HL-60/S4 (cell line): Measurements from ENCODE around the gene C1orf232.

ENCODE experiments used
- in situ Hi-C: fragments of 300-500 bp; cut with MboI; formaldehyde crosslinking; loops from 2 replicates; pipeline ENCODE4 v1.14.3; 2022; ENCODE audit warnings: low sequenced_read_pairs

The C1orf232 gene

GRCh38 chr1:26180010-26180506, 11.3 kb upstream of the C1orf232 start:
- in situ Hi-C loops, result no loop called here

- in situ Hi-C loops, result no loop called here
Observed at GRCh38 chr1:26177182-26177684, 8.5 kb upstream of the C1orf232 start, which contains the start of gene CNKSR1. Gene CNKSR1 (plus strand): TSS chr1:26177491. CDS start chr1:26177548, 57 bp downstream.

- in situ Hi-C loops, result no loop called here
Observed at GRCh38 chr1:26175346-26175745, 6.6 kb upstream of the C1orf232 start.

GRCh38 chr1:26171084-26172072, 2.6 kb upstream of the C1orf232 start, which contains the start of gene ZNF593OS:
Gene ZNF593OS (minus strand): TSS chr1:26171832. CDS start chr1:26171661, 171 bp downstream.
- in situ Hi-C loops, result no loop called here

GRCh38 chr1:26170472-26170821, 1.7 kb upstream of the C1orf232 start:
- in situ Hi-C loops, result no loop called here

- in situ Hi-C loops, result no loop called here
Observed at GRCh38 chr1:26169669-26170471, 1.1 kb upstream of the C1orf232 start, which contains the start of gene ZNF593. Gene ZNF593 (plus strand): TSS chr1:26169908. CDS start chr1:26169984, 76 bp downstream.

GRCh38 chr1:26169198-26169554, 413 bp upstream of the C1orf232 start:
- in situ Hi-C loops, result no loop called here

- in situ Hi-C loops, result no loop called here
Observed at GRCh38 chr1:26166719-26167281, 2.0 kb downstream of the C1orf232 start.

GRCh38 chr1:26164861-26165842, 3.6 kb downstream of the C1orf232 start:
- in situ Hi-C loops, result no loop called here

- in situ Hi-C loops, result no loop called here
Observed at GRCh38 chr1:26164036-26164860, 4.5 kb downstream of the C1orf232 start.

GRCh38 chr1:26163684-26164035, 5.1 kb downstream of the C1orf232 start:
- in situ Hi-C loops, result no loop called here

GRCh38 chr1:26162220-26162709, 6.5 kb downstream of the C1orf232 start:
- in situ Hi-C loops, result no loop called here

- in situ Hi-C loops, result no loop called here
Observed at GRCh38 chr1:26161415-26162219, 7.1 kb downstream of the C1orf232 start.

GRCh38 chr1:26160527-26161414, 8.0 kb downstream of the C1orf232 start:
- in situ Hi-C loops, result no loop called here

- in situ Hi-C loops, result loop anchor here (10.0 kb wide), 1 partner anchor 115 kb away; the partner anchor contains the start of gene SLC30A2
Observed at GRCh38 chr1:26159743-26160039, 9.1 kb downstream of the C1orf232 start.

- in situ Hi-C loops, result loop anchor here (10.0 kb wide), 1 partner anchor 114 kb away; the partner anchor contains the start of gene SLC30A2
Observed at GRCh38 chr1:26158908-26159742, 9.6 kb downstream of the C1orf232 start, which contains the start of gene FAM110D. Gene FAM110D (plus strand): TSS chr1:26159079. CDS start chr1:26161292, 2,213 bp downstream.
